IgD-negative memory B cell (primary cell): ENCODE measurements around the gene CCDC122. TPM values are rescaled to one million over a fixed set of nuclear protein-coding genes. Genes with fewer than 3 reads are reported as not detected.

ENCODE experiments used
- H3K27ac Mint-ChIP-seq, 3 donors: one replicate each; pipeline ENCODE4 v1.8.0; 2020 to 2022; ENCODE audit warnings: mild to moderate bottlenecking in 3 of 3, mixed read lengths in 3 of 3, moderate library complexity in 1 of 3
- H3K27me3 Mint-ChIP-seq: one replicate; pipeline ENCODE4 v1.8.0; 2021; ENCODE audit warnings: mixed read lengths
- H3K36me3 Mint-ChIP-seq: one replicate; pipeline ENCODE4 v1.8.0; 2020; ENCODE audit warnings: mild to moderate bottlenecking, mixed read lengths
- H3K4me1 Mint-ChIP-seq, 3 donors: one replicate each; pipeline ENCODE4 v1.8.0; 2020 to 2022; ENCODE audit warnings: mixed read lengths in 3 of 3, mild to moderate bottlenecking in 1 of 3
- H3K4me3 Mint-ChIP-seq, 4 donors: one replicate each; pipeline ENCODE4 v1.8.0; 2020 to 2022; ENCODE audit warnings: mild to moderate bottlenecking in 4 of 4, mixed read lengths in 4 of 4, moderate library complexity in 3 of 4
- H3K9me3 Mint-ChIP-seq, 3 donors: one replicate each; pipeline ENCODE4 v1.8.0; 2020 to 2021; ENCODE audit warnings: mixed read lengths in 3 of 3, mild to moderate bottlenecking in 1 of 3
- polyA plus RNA-seq: library from polyadenylated mRNA; unstranded; fragments of 300-500 nt; fragmentation: Illumina TruSeq; gene quantifications from one replicate; pipeline ENCODE4 v1.2.3, GENCODE V29; 2021

The CCDC122 gene
- polyA plus RNA-seq, 1 donor from 2014 or later, result 6.8 TPM

DNA sequence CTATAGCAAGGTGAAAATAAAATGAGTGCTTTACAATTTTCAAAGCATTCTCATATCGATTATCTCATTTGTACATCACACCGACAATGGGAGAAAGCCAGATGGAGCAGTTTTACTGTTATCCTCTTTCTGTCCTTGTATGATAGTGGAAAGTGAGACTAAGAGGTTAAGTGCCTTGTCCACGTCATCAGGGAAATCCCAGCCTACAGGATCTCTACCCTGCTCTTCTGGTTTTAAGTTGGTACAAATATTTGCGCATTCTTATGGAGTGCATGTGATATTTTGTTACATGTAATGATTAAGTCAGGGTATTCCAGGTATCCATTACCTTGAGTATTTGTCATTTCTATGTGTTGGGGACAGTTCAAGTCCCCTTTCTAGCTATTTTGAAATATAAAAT is 80.3 kb downstream of the CCDC122 start:
- H3K9me3 Mint-ChIP-seq, result no peaks in the 10 kb centered on the region
- H3K4me1 Mint-ChIP-seq, result no peaks in the 10 kb centered on the region
- H3K27me3 Mint-ChIP-seq, result peaks cover 3% of the 10 kb centered on the region
- no peaks in the 10 kb centered on the region for H3K36me3 Mint-ChIP-seq
- no peak overlapping the region for H3K27ac Mint-ChIP-seq
- H3K4me3 Mint-ChIP-seq, result no peak overlapping the region

DNA sequence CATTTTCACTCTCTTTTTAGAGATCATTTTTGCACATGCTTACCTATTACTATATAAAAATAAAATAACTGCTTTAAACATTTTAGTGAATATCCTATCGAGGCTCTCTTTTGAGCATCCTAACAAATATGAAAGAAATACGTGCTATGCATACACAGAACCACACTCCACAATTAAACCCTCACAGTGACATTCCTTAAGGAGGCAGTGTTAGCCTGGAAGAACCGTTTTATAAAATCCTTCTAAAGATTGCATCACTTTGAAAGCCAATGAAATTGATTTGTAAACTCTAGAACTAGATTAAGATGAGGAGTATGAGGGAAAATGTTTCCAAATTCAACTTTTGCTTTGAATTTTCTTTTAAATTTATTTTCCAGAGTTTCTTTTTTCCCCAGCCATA is 81.7 kb downstream of the CCDC122 start:
- no peaks in the 10 kb centered on the region for H3K4me1 Mint-ChIP-seq
- H3K4me3 Mint-ChIP-seq, result no peak overlapping the region
- H3K27ac Mint-ChIP-seq, result no peak overlapping the region
- no peaks in the 10 kb centered on the region for H3K36me3 Mint-ChIP-seq
- H3K27me3 Mint-ChIP-seq, result peaks cover 3% of the 10 kb centered on the region
- H3K9me3 Mint-ChIP-seq, result no peaks in the 10 kb centered on the region

DNA sequence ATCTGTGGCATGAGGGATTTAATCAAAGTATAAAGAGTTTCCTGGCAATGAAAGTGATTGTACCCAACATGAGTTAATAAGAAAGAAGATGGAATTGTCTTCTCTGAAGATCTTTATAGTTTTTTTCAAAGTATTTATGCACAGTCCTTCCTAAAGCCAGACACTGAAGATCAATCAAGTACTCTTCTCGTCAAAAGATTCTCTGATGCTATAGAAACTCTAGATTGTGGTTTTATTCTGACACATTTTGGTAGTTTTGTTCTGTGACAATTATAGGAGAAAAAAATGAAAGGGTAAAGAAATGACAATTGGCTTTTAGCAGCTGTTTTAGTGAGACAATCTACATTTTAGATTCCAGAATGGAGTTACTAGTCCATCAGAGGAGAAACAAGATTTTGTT is 82.4 kb downstream of the CCDC122 start:
- Mint-ChIP-seq H3K27ac (no peak overlapping the region), H3K27me3 (peaks cover 3% of the 10 kb centered on the region), H3K4me3 (no peak overlapping the region), H3K36me3 (no peaks in the 10 kb centered on the region), H3K9me3 (no peaks in the 10 kb centered on the region), H3K4me1 (no peaks in the 10 kb centered on the region)

GRCh38 chr13:43794416-43794815 is 85.1 kb downstream of the CCDC122 start:
- peaks cover 1% of the 10 kb centered on the region for H3K36me3 Mint-ChIP-seq
- H3K4me1 Mint-ChIP-seq, result no peaks in the 10 kb centered on the region
- no peak overlapping the region for H3K4me3 Mint-ChIP-seq
- H3K27ac Mint-ChIP-seq, result no peak overlapping the region
- no peaks in the 10 kb centered on the region for H3K9me3 Mint-ChIP-seq
- H3K27me3 Mint-ChIP-seq, result peaks cover 9% of the 10 kb centered on the region

DNA sequence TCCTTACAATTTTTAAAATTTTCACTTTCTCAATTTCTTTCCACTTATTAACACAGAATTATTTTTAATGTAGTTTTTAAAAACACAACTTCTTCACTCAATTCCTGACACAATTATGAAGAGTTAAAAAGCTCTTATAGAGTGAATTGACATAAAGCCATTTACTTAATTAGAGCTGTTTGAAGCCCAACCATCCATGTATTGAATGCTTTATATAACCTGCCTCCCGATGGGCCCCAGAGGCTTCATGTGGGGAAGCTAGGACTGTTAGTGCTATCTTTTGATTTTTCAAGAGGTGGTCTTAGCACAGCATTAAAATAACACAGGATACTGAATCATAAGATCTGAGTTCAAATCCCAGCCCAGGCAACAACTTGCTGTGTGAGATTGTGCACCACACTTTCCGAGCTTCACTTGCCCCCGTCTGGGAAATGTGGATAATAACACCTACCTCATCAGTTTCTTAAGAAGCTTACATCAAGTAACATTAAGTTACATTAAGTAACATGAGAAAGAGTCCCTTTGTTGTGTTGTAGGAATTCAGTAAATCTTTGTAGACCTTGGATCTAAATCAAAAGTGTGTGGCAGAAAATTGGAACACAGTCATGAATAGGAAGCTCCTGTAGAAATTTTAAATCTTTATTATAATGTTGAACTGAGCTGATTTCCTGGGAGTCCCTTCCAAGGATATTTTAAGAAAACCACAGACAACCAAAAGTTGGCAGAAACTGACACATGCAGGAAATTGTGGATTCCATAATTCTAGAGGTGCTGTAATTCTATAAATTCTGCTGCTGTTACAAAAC is 87.3 kb downstream of the CCDC122 start:
- Mint-ChIP-seq H3K4me3 (no peak overlapping the region), H3K4me1 (peaks cover 0 to 5% (median 4%) of the 10 kb centered on the region in 3 donors), H3K9me3 (no peaks in the 10 kb centered on the region), H3K27me3 (peaks cover 23% of the 10 kb centered on the region), H3K36me3 (peaks cover 1% of the 10 kb centered on the region), H3K27ac (no peak overlapping the region)

DNA sequence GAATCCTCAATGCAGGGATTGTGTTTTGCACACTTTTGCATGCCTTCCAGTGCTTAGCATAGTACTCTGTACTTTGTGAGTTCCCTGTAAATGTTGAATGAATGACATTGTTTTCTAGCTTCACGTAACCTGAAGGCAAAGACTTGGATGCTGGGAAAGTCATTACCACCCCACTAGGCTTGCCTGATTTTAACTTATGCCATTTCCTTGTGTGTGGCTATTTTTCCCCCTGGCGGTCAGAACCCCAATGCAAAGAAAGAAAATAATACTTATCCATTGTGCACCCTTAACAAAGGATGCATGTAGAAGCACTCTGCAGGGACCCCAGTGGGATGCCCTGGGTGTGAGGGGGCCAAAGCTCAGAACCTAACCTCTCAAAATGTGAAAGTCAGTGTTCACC is 91.5 kb downstream of the CCDC122 start:
- Mint-ChIP-seq H3K27me3 (peaks cover 33% of the 10 kb centered on the region), H3K4me1 (peaks cover 7 to 13% (median 11%) of the 10 kb centered on the region in 3 donors), H3K27ac (no peak overlapping the region), H3K4me3 (peak overlapping the region; percentile 38 to 82 (median 74)), H3K9me3 (no peaks in the 10 kb centered on the region), H3K36me3 (peaks cover 1% of the 10 kb centered on the region)

- Mint-ChIP-seq H3K27me3 (peaks cover 33% of the 10 kb centered on the region), H3K9me3 (no peaks in the 10 kb centered on the region), H3K4me3 (peak overlapping the region; percentile 70 to 82 (median 76))
Measured at GRCh38 chr13:43787518-43787891, 92.0 kb downstream of the CCDC122 start.

DNA sequence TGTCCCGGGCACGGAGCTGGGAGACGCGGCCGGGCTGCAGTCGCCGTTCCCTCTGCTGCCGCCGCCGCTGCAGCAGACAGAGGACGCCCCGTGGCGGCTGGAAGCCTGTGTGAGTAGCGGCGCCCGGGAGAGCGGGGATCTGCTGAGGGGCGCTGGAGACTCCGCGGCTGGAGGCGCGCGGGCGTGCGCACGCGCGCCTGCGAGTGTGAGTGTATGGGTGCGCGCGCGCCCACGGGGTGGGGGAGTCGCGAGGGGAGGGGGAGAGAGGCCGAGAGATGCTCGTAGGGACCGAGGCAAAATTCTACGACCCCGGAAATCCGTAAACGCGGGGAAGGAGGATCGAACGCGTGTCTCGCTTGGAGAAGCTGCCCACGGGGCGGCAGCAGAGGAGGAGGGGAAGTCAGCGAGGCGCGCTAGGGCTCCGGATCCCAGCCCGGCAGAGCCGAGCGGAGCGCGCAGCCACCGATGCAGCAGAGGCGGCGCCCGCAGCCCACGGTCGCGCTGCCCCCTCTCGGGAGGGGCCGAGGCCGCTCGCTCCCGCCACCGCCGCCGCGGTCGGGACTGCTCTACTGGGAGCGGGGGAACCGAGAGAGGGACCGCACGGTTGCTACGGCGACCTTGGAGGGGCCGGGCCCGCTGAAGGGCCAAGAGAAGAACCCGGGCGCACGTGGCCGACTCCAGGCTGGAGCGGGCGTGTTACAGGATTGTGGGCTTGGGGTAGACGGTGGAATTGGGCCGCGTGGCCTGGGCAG is 92.6 kb downstream of the CCDC122 start, which contains the start of gene ENOX1:
Gene ENOX1, minus strand, starts transcription at position 207 of the 752 bp plus-strand sequence.
- Mint-ChIP-seq H3K9me3 (no peaks in the 10 kb centered on the region), H3K27ac (no peak within 1 kb of the TSS), H3K4me3 (peak within 1 kb of the TSS; percentile 70 to 94 (median 82)), H3K36me3 (peaks cover 1% of the 10 kb centered on the region), H3K27me3 (peaks cover 33% of the 10 kb centered on the region), H3K4me1 (peaks cover 7 to 13% (median 11%) of the 10 kb centered on the region in 3 donors)

More at GRCh38 chr13:43787518-43787891, 92.0 kb downstream of the CCDC122 start:
- Mint-ChIP-seq H3K27ac (no peak overlapping the region), H3K4me1 (peaks cover 7 to 13% (median 11%) of the 10 kb centered on the region in 3 donors), H3K36me3 (peaks cover 1% of the 10 kb centered on the region)

DNA sequence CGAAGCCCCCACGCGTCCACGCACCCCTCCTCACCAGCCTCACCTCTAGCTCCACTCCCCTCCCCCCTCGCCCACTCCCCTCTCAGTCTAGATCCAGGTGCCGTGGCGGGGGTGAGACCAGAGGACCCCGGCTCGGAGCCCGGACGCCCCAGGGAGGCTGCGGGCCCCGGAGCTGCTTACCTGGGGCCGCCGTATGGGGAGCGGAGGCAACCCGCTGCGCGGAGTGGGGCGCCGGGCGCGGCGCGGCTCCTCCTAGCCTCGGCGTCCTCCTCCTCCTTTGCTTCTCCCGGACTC is 93.1 kb downstream of the CCDC122 start:
- Mint-ChIP-seq H3K4me3 (peak overlapping the region in 2 of 4 donors; percentile 73 to 76), H3K27ac (no peak overlapping the region), H3K9me3 (no peaks in the 10 kb centered on the region), H3K27me3 (peaks cover 30% of the 10 kb centered on the region), H3K4me1 (peaks cover 7 to 13% (median 11%) of the 10 kb centered on the region in 3 donors), H3K36me3 (peaks cover 1% of the 10 kb centered on the region)

Other genes starting within 250 kb of the CCDC122 start
- not detected for gene ENOX1, start 92.8 kb downstream of the CCDC122 start, polyA plus RNA-seq
- gene LACC1, start 164 bp upstream of the CCDC122 start, polyA plus RNA-seq, result 2.0 TPM